ENCODE results near the gene ALK. TPM values are rescaled to one million over a fixed set of nuclear protein-coding genes. Genes with fewer than 3 reads are reported as not detected.

Gene ALK
- polyA plus RNA-seq, 2 of the 4 experiments (the other 2 are of a cell fraction) = not detected

GRCh38 chr2:29804671-29805070 is 116.7 kb downstream of the ALK start (continued):
- TF ChIP-seq EHMT2 (IDR thresholded peaks at IDR 0.05; ENCODE audit: low read depth) (no peak), ZNF302 (CRISPR knock-in tag; IDR thresholded peaks at IDR 0.05) (no peak), HOXB5 (CRISPR knock-in tag; IDR thresholded peaks at IDR 0.05) (no peak)

DNA sequence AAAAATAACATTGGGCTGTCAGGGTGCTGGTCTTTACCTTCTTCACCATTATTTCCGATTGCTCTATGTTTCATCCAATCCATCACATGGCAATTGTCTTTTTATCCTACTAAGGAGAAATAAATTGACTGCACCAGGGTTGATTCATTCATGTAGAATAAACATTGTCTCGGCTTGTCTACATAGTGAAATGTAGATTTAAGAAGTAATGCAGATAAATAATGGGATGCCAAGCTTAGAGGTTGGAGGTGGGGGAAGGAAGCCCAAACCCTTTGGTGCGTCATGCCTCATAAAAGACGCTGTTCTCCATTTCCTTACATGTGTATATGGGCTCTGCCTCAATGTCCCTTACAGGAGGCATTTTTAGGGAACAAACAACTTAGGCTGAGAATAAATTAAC is 117.8 kb downstream of the ALK start:
- 16% methylated on average over 4 of the region's 4 CpGs for WGBS (ENCODE audit: missing lambda C conversion rate)
- no peak for TF ChIP-seq HDAC2 (IDR thresholded peaks at IDR 0.05)
- no peak for TF ChIP-seq HOXA7 (CRISPR knock-in tag; IDR thresholded peaks at IDR 0.05)
- TF ChIP-seq, protein P1, sequence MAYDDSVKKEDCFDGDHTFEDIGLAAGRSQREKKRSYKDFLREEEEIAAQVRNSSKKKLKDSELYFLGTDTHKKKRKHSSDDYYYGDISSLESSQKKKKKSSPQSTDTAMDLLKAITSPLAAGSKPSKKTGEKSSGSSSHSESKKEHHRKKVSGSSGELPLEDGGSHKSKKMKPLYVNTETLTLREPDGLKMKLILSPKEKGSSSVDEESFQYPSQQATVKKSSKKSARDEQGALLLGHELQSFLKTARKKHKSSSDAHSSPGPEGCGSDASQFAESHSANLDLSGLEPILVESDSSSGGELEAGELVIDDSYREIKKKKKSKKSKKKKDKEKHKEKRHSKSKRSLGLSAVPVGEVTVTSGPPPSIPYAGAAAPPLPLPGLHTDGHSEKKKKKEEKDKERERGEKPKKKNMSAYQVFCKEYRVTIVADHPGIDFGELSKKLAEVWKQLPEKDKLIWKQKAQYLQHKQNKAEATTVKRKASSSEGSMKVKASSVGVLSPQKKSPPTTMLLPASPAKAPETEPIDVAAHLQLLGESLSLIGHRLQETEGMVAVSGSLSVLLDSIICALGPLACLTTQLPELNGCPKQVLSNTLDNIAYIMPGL (CRISPR knock-in tag; IDR thresholded peaks at IDR 0.05; ENCODE audit: borderline replicate concordance) = no peak
- no peak for FAIRE-seq
- no peaks in the 10 kb centered on the region for H3K4me1 ChIP-seq
- H3K4me3 ChIP-seq = no peak overlapping the region
- no peak overlapping the region for H3K4me2 ChIP-seq
- H3K27ac ChIP-seq = no peak overlapping the region
- ATAC-seq = no peak
- DNase-seq (ENCODE audit: low read depth in 1 of 2, low spot score in 1 of 2) = no peak
- POLR2A ChIA-PET = no interaction called here
- CTCF ChIA-PET = no interaction called here
- H3K9me3 ChIP-seq = no peaks in the 10 kb centered on the region

GRCh38 chr2:29802986-29803385 is 118.4 kb downstream of the ALK start:
- no peak for TF ChIP-seq HEYL (CRISPR knock-in tag; IDR thresholded peaks at IDR 0.05)
- no peak for TF ChIP-seq KDM1A (IDR thresholded peaks at IDR 0.05; ENCODE audit: low read depth)
- no peak for TF ChIP-seq SMC3 (IDR thresholded peaks at IDR 0.05)
- no peak for TF ChIP-seq PBX3 (IDR thresholded peaks at IDR 0.05)
- no peak for TF ChIP-seq CBX2 (IDR thresholded peaks at IDR 0.05; ENCODE audit: borderline replicate concordance, low read depth)
- no peak for TF ChIP-seq CHD4 (IDR thresholded peaks at IDR 0.05; ENCODE audit: borderline replicate concordance)
- TF ChIP-seq MAX (IDR thresholded peaks at IDR 0.05) = no peak
- no peak for TF ChIP-seq JUN (IDR thresholded peaks at IDR 0.05)
- no peak for TF ChIP-seq HOXB5 (CRISPR knock-in tag; IDR thresholded peaks at IDR 0.05)
- no peak for TF ChIP-seq FOXS1 (CRISPR knock-in tag; IDR thresholded peaks at IDR 0.05)
- no peak for TF ChIP-seq HOXB13 (CRISPR knock-in tag; IDR thresholded peaks at IDR 0.05; ENCODE audit: low read depth)
- TF ChIP-seq REST (IDR thresholded peaks at IDR 0.05) = no peak
- TF ChIP-seq RNF2 (IDR thresholded peaks at IDR 0.05; ENCODE audit: borderline replicate concordance, low read depth) = no peak
- TF ChIP-seq HDAC2 (IDR thresholded peaks at IDR 0.05) = no peak
- TF ChIP-seq POLR2AphosphoS2 (conservative IDR thresholded peaks at IDR 0.05; ENCODE audit: low read length) = no peak
- no peak for TF ChIP-seq FOSL2 (IDR thresholded peaks at IDR 0.05)
- no peak for TF ChIP-seq FOSL2 (CRISPR knock-in tag; IDR thresholded peaks at IDR 0.05)
- no peak for TF ChIP-seq RCOR1 (IDR thresholded peaks at IDR 0.05; ENCODE audit: low read depth, low read length)
- no peak for DNase-seq (ENCODE audit: low read depth in 1 of 2, low spot score in 1 of 2)
- H3K4me1 ChIP-seq = no peaks in the 10 kb centered on the region
- WGBS (ENCODE audit: missing lambda C conversion rate) = 0% methylated on average over 1 of the region's 1 CpG
- H3K4me2 ChIP-seq = no peak overlapping the region
- H3K27ac ChIP-seq = no peak overlapping the region
- ChIA-PET POLR2A (no interaction called here), CTCF (no interaction called here)
- no peak for ATAC-seq
- H3K4me3 ChIP-seq = no peak overlapping the region
- FAIRE-seq = no peak
- no peaks in the 10 kb centered on the region for H3K9me3 ChIP-seq

All from A549 (cell line).